Progenitor cell of endocrine pancreas (in vitro differentiated cells): ENCODE data around the gene CEACAM7. TPM values are rescaled to one million over a fixed set of nuclear protein-coding genes. Genes with fewer than 3 reads are reported as not detected.
A peak's percentile ranks its signal among the peaks of the same experiment; 100 is the strongest.

Source experiments
- DNase-seq: peaks from one replicate; pipeline ENCODE4 v3.0.0; 2021; ENCODE audit warnings: low spot score; ENCODE audit not compliant: unreplicated experiment
- H3K27ac Mint-ChIP-seq: 2 replicates; pipeline ENCODE4 v1.8.0; 2021; ENCODE audit warnings: mild to moderate bottlenecking, moderate library complexity, mixed read lengths
- H3K27me3 Mint-ChIP-seq: 2 replicates; pipeline ENCODE4 v1.8.0; 2021; ENCODE audit warnings: mixed read lengths
- H3K36me3 Mint-ChIP-seq: 2 replicates; pipeline ENCODE4 v1.8.0; 2022; ENCODE audit warnings: mixed read lengths; ENCODE audit not compliant: insufficient read depth
- H3K4me1 Mint-ChIP-seq: 2 replicates; pipeline ENCODE4 v1.8.0; 2021; ENCODE audit warnings: low read depth, mixed read lengths
- H3K4me3 Mint-ChIP-seq: 2 replicates; pipeline ENCODE4 v1.8.0; 2021; ENCODE audit warnings: low read depth, mild to moderate bottlenecking, moderate library complexity, mixed read lengths
- H3K9me3 Mint-ChIP-seq: 2 replicates; pipeline ENCODE4 v1.8.0; 2021; ENCODE audit warnings: low read depth, mixed read lengths
- total RNA-seq: library from RNA; stranded (reverse); gene quantifications from 2 replicates; pipeline ENCODE4 v1.2.1, GENCODE V29; 2021
- TF ChIP-seq, protein P1 (sequence below): fragments of 200-600 bp; sonication (generic); IDR thresholded peaks from one replicate; pipeline ENCODE4 v1.5.0; 2021; ENCODE audit warnings: antibody characterized with exemption, mild to moderate bottlenecking; ENCODE audit not compliant: unreplicated experiment

CEACAM7 gene
- total RNA-seq, 1 donor from 2014 or later, result not detected

DNA sequence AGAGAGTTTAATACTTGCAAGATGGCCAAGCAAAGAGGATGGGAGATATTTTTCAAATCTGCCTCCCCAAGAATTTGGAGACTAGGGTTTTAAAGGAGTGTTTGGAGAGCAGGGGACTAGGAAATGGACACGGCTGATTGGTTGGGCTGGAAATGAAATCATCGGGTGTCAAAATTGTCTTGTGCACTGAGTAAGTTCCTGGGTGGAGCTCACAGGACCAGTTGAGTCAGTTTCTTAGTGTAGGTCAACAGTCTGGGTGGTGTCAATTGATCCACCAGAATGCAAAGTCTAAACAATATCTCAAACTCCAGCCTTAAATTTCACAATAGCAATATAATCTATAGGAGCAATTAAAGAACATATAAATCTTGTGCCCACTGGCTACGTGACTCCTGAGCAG is 38.2 kb downstream of the CEACAM7 start:
- Mint-ChIP-seq H3K27ac (no peak overlapping the region), H3K4me1 (no peaks in the 10 kb centered on the region), H3K4me3 (no peak overlapping the region), H3K9me3 (peaks cover 48% of the 10 kb centered on the region), H3K36me3 (peaks cover 4% of the 10 kb centered on the region), H3K27me3 (no peaks in the 10 kb centered on the region)
- DNase-seq, result no peak
- TF ChIP-seq, protein P1, sequence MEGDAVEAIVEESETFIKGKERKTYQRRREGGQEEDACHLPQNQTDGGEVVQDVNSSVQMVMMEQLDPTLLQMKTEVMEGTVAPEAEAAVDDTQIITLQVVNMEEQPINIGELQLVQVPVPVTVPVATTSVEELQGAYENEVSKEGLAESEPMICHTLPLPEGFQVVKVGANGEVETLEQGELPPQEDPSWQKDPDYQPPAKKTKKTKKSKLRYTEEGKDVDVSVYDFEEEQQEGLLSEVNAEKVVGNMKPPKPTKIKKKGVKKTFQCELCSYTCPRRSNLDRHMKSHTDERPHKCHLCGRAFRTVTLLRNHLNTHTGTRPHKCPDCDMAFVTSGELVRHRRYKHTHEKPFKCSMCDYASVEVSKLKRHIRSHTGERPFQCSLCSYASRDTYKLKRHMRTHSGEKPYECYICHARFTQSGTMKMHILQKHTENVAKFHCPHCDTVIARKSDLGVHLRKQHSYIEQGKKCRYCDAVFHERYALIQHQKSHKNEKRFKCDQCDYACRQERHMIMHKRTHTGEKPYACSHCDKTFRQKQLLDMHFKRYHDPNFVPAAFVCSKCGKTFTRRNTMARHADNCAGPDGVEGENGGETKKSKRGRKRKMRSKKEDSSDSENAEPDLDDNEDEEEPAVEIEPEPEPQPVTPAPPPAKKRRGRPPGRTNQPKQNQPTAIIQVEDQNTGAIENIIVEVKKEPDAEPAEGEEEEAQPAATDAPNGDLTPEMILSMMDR, result no peak

DNA sequence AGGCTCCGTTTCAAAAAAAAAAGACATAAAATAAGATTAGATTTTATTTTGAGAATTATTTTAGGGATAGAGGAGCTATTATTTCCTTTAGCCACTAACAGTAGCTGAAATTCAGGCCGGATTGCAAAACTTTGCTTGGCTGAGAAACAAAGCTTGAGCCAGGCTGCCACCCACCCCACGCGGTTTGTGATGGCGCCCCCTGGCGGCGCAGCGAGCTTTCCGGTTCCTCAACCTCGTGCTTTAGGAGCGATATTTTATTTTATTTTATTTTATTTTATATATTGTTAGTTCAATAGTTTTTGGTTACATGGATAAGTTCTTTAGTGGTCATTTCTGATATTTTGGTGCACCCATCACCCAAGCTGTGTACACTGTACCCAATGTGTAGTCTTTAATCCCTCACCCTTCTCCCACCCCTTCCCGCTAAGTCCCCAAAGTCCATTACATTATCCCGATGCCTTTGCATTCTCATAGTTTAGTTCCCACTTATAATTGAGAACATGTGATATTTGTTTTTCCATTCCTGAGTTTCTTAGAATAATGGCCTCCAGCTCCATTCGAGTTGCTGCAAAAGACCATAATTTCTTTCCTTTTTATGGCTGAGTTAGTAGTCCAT is 41.4 kb downstream of the CEACAM7 start:
- TF ChIP-seq, protein P1, result no peak
- Mint-ChIP-seq H3K4me3 (no peak overlapping the region), H3K27me3 (no peaks in the 10 kb centered on the region), H3K9me3 (peaks cover 41% of the 10 kb centered on the region), H3K4me1 (no peaks in the 10 kb centered on the region), H3K36me3 (peaks cover 2% of the 10 kb centered on the region), H3K27ac (no peak overlapping the region)
- no peak for DNase-seq

DNA sequence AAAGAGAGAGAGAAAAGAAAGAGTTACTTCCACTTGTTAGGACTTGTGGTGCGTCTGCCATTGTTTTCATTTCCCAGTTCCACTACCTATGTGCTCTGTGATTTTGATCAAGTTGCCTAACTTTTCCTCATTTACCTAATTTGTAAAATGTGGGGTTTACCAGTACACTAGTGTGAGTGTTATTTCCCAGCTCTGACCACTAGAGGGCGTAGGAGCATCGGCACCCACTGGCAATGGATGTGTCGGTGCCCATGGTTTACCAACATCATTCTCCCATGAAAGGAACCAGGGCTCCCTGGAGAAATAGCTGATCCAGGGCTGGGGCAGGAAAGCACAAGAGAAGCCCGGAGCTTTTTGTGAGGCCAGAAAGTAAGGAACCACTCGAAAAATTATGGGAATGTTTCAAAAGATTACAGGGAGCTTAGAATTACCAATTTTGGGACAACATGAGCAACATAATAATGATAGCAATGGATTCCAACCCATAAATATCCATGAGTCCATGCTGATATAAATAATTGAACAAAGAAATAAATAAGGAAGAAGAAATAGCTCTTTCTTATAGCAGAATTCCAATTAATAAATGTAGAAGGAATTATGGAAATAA is 46.1 kb downstream of the CEACAM7 start:
- Mint-ChIP-seq H3K27ac (no peak overlapping the region), H3K4me3 (no peak overlapping the region), H3K27me3 (no peaks in the 10 kb centered on the region), H3K9me3 (peaks cover 30% of the 10 kb centered on the region), H3K36me3 (no peaks in the 10 kb centered on the region), H3K4me1 (no peaks in the 10 kb centered on the region)
- TF ChIP-seq, protein P1, result peak; percentile 50
- DNase-seq, result no peak

DNA sequence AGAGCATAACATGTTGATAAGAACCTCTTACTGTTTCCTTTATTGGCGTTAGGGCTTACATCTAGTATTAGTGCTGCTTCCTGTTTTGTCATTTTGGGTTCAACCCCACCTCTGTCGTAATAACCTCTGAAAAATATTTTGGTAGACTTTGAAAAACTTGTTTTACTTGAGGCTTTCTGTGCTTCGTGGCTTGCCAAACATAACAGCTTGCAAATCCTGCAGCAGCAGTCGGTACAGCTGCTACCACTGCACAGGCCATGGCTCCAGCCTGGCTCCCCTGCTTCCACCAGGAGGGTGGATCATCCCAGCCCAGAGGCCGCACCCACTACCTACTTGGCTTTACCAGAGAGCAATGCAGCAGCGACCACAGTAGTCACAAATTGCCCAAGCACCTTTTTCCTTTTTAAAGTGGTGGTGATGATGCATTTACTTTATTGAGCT is 49.4 kb downstream of the CEACAM7 start:
- Mint-ChIP-seq H3K27me3 (no peaks in the 10 kb centered on the region), H3K36me3 (no peaks in the 10 kb centered on the region), H3K9me3 (peaks cover 56% of the 10 kb centered on the region), H3K4me1 (no peaks in the 10 kb centered on the region), H3K4me3 (no peak overlapping the region), H3K27ac (no peak overlapping the region)
- TF ChIP-seq, protein P1, result no peak
- DNase-seq, result no peak

DNA sequence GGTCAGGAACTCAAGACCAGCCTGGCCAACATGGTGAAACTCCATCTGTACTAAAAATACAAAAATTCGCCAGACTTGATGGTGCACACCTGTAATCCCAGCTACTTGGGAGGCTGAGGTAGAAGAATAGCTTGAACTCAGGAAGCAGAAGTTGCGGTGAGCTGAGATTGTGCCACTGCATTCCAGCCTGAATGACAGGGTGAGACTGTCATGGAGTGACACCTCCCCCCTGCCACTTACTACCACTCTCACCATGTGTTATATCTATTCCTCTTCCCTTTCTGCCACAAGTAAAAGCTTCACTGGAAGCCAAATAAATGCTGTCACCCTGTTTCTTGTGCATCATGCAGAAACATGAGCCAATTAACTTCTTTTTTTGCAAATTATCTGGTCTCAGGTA is 50.6 kb downstream of the CEACAM7 start:
- TF ChIP-seq, protein P1, result no peak
- Mint-ChIP-seq H3K4me1 (no peaks in the 10 kb centered on the region), H3K27ac (no peak overlapping the region), H3K27me3 (no peaks in the 10 kb centered on the region), H3K9me3 (peaks cover 55% of the 10 kb centered on the region), H3K36me3 (no peaks in the 10 kb centered on the region), H3K4me3 (no peak overlapping the region)
- no peak for DNase-seq
